GOT3 (cell line): ENCODE results near the gene FAIM.
"Not testable (repeated sequence)": the region's sequence is repeated elsewhere in the genome, so short reads cannot be mapped to it uniquely, and the experiment has no call there.

ENCODE experiments used
- DNase-seq: peaks from one replicate; lab custom pipeline; 2025; ENCODE audit warnings: mixed read lengths; lab: John Stamatoyannopoulos, UW

The FAIM gene

DNA sequence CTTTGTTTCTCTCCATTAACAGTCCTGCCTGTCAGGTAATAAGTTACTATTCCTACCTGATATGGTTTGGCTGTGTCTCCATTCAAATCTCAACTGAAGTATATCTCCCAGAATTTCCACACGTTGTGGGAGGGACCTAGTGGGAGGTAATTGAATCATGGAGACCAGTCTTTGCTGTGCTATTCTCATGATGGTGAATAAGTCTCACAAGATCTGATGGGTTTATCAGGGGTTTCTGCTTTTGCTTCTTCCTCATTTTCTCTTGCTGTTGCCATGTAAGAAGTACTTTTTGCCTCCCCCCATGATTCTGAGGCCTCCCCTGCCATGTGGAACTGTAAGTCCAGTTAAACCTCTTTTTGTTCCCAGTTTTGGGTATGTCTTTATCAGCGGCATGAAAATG, 6.9 kb upstream of the FAIM start:
- DNase-seq = not testable (repeated sequence)

- not testable (repeated sequence) for DNase-seq
These were observed 4.4 kb upstream of the FAIM start for GRCh38 chr3:138604106-138604595.

GRCh38 chr3:138609898-138610266, 1.3 kb downstream of the FAIM start:
- DNase-seq = no peak

- no peak for DNase-seq
These were observed 6.9 kb downstream of the FAIM start for GRCh38 chr3:138615462-138615861.

- DNase-seq = no peak
These were observed 11.9 kb downstream of the FAIM start for GRCh38 chr3:138620431-138620830.

GRCh38 chr3:138624518-138624917, 15.9 kb downstream of the FAIM start:
- no peak for DNase-seq

DNA sequence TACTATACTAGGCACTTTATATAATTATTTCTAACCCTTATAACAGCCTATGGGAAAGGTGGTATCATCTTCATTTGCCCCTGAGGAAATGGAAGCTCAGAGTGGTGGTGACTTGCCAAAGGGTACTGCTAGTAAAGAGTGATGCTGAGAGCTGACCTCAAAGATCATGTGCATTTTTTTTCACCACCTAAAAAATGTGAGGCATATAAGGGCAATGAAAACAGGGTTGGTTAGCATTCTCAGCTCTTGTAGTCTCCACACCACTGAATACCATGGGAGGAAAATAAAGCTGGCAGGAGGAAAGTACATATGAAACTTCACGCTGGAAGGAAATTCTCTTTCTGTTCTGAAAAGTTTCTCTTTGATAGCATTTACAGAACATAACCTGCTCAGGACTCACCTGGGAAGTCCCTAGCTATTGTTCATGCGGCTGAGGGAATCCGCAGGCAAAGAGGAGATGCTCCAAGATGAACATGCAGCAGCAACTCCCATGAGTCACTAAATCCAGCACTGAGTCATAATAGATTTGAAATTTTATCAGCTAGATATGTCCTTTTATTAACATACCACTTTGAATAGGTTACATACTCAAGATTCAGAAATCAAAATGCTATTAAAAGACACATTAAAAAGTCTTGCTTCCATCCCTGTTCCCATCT, 17.3 kb downstream of the FAIM start:
- no peak for DNase-seq

- DNase-seq = no peak
These were observed 21.0 kb downstream of the FAIM start for GRCh38 chr3:138629526-138629925.

DNA sequence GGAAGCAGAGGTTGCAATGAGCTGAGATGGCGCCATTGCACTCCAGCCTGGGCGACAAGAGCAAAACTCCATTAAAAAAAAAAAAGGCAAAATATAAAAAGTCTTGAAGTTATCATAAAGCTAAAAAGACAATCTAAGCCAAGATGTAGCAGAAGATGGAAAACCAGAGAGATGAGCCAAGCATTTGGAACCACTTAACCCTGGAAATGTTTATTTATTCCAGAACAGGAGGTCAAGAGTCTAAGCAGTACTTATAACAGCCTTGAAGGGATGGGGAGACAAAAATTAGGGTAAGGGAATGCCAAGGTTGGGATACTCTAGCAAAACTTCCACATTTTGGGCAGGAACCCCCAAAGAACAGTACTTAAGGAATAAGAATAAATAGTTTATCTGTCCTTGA, 30.1 kb downstream of the FAIM start:
- DNase-seq = no peak

- DNase-seq = no peak
These were observed 32.0 kb downstream of the FAIM start for GRCh38 chr3:138640537-138640936.

- DNase-seq = no peak
These were observed 33.8 kb downstream of the FAIM start for GRCh38 chr3:138642226-138642926.

DNA sequence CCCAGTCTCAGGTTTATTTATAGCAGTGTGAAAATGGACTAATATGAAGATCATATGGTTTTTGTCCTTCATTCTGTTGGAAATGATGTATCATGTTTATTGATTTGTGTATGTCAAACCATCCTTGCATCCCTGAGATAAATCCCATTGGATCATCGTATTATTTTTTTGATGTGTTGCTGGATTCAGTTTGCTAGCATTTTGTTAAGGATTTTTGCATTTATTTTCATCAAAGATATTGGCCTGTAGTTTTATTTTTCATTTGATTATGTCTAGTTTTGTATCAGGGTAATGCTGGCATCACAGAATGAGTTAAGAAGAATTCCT, 34.3 kb downstream of the FAIM start:
- no peak for DNase-seq

- DNase-seq = no peak
These were observed 37.4 kb downstream of the FAIM start for GRCh38 chr3:138646008-138646407.

DNA sequence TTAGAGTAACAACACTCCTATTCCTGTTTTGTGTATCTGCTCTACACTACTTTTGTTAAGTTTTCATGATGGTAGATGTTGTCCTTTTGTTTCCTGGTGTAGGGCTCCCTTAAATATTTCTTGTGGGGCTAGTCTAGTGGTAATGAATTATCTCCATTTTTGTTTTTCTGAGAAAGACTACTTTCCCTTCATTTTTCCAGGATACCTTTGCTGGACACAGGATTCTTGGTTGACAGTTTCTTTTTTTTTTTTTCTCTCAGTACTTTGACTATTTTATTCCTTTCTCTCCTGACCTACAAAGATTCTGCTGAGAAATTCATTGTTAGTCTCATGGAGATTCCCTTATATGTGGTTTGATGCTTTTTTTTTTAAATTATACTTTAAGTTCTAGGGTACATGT, 37.9 kb downstream of the FAIM start:
- no peak for DNase-seq

- no peak for DNase-seq
These were observed 40.6 kb downstream of the FAIM start for GRCh38 chr3:138649134-138649533.

DNA sequence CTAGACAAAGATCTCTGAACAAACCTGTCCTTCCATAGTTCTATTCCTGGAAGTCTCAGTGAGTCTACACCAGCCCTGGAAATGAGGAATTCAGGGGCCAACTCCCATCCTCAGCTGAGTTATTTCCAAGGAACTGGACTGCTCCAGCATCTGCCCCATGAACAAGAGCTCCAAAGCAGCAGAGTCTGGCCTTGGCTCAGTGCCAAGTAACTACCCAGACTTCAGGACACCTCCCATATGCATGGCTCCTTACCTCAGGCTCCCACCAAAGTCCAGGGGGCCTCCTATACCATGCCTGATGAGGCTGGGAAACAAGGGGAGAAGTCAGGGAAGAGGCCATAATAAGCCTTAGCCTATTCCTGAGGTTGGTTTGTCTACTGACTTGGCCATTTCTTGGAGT, 45.0 kb downstream of the FAIM start:
- DNase-seq = no peak

GRCh38 chr3:138657508-138657907, 48.9 kb downstream of the FAIM start:
- no peak for DNase-seq

- DNase-seq = no peak
These were observed 59.5 kb downstream of the FAIM start for GRCh38 chr3:138668107-138668506.

DNA sequence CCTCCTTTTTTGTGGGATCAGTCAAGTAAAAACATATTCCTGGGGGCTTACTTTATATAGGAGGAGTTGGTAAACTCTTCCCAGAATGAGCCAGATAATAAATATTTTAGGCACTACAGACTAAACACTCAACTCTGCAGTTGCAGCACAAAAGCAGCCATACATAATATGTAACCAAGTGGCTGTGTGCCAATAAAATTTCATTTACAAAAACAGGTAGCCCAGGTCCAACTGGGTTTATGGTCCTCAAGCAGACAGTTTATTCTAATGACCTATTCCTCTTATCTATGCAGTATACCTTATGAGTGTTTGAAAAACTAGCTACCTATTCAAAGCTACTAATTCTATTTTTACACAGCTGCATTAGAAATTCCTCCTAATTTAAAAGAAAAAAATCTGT, 61.8 kb downstream of the FAIM start:
- DNase-seq = no peak

DNA sequence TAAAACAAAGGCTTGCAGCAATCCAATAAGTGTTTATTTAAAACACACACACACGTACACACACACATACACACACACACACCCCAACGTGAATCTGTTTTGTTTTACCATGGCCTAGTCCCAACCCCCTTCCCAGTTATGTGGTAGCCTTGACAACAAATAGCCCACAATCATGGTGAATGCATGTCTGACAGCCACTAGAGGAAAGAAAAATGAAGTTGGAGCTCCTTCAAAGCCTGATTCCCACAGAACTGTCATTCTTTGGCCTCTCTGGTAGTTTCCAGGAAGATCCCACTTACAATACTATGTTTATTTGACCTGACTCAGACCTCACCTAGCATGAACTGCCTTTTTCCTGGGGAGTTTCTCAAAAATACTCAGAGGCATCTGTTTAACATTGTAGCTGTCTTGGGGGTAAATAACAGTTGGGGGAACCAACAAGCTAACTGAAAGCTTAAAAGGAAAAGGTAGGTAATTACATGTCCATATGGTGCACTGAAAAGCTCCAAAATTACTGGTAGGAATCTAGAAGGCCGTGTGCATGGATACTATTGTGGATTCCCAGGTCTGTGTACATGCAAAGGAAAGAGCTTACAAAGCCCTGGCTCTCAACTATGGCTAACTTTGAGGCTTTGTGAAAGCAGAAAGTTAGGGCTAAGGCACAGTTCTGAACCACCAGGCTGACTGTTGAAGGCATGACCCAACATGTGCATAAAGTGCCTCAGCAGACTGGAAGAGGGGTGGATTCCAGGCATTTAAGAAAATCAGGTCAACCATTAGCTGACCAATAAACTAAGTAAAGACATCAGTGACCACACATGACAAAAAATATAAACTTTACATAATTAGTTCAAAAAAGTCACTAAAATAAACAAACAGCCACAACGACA, 65.3 kb downstream of the FAIM start:
- DNase-seq = no peak

- DNase-seq = no peak
These were observed 66.8 kb downstream of the FAIM start for GRCh38 chr3:138675393-138675792.

DNA sequence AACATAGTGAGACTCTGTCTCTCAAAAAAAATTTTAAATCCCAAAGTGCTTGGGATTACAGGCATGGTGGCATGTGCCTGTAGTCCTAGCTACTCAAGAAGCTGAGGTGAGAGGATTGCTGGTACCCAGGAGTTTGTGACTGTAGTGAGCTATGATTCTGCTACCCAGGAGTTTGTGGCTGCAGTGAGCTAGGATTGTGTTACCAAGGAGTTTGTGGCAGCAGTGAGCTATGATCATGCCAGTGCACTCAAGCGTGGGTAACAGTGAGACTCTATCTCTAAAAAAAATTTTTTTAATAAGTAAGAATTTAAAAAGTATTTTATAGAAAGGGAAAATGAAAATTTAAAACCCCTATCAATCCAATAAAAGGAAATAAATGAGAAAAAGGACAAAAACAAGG, 69.5 kb downstream of the FAIM start:
- DNase-seq = no peak

GRCh38 chr3:138678874-138679392, 70.4 kb downstream of the FAIM start:
- no peak for DNase-seq
